RWPE2 (cell line): ENCODE data around the gene OTOR.

Experiments
- ATAC-seq: fragments of 200-7000 bp; cut with Tn5 transposase; 3 replicates; pipeline ENCODE4 v1.9.1; 2021; ENCODE audit warnings: low read depth
- DNase-seq: peaks from one replicate; pipeline ENCODE4 v3.0.0-alpha.2; 2020; ENCODE audit warnings: low spot score
- H3K27ac ChIP-seq: fragments of 450-650 bp; 2 replicates; pipeline ENCODE4 v1.5.1; 2017; ENCODE audit warnings: mild to moderate bottlenecking; ENCODE audit not compliant: poor library complexity, severe bottlenecking
- H3K27me3 ChIP-seq: fragments of 250-450 bp; sonication (Bioruptor Pico); 2 replicates; pipeline ENCODE4 v1.5.1; 2021; ENCODE audit warnings: mild to moderate bottlenecking, moderate library complexity; ENCODE audit not compliant: insufficient read depth, poor library complexity, severe bottlenecking
- H3K36me3 ChIP-seq: fragments of 250-450 bp; sonication (Bioruptor Pico); 2 replicates; pipeline ENCODE4 v1.5.1; 2020; ENCODE audit warnings: low read depth, mild to moderate bottlenecking, moderate library complexity
- H3K4me1 ChIP-seq: fragments of 250-450 bp; sonication (Bioruptor Pico); 2 replicates; pipeline ENCODE4 v1.5.1; 2021; ENCODE audit warnings: mild to moderate bottlenecking, moderate library complexity; ENCODE audit not compliant: insufficient read depth, poor library complexity, severe bottlenecking
- H3K4me3 ChIP-seq: fragments of 250-450 bp; sonication (Bioruptor Pico); 2 replicates; pipeline ENCODE4 v1.5.1; 2021; ENCODE audit warnings: mild to moderate bottlenecking, moderate library complexity; ENCODE audit not compliant: severe bottlenecking
- H3K9me3 ChIP-seq: fragments of 250-450 bp; sonication (Bioruptor Pico); 2 replicates; pipeline ENCODE4 v1.5.1; 2021; ENCODE audit warnings: mild to moderate bottlenecking, moderate library complexity; ENCODE audit not compliant: severe bottlenecking
- CTCF ChIP-seq: fragments of 450-650 bp; IDR thresholded peaks from one replicate; pipeline ENCODE4 v1.5.1; 2017; ENCODE audit warnings: mild to moderate bottlenecking, moderate library complexity; ENCODE audit not compliant: poor library complexity, severe bottlenecking

Gene OTOR

DNA sequence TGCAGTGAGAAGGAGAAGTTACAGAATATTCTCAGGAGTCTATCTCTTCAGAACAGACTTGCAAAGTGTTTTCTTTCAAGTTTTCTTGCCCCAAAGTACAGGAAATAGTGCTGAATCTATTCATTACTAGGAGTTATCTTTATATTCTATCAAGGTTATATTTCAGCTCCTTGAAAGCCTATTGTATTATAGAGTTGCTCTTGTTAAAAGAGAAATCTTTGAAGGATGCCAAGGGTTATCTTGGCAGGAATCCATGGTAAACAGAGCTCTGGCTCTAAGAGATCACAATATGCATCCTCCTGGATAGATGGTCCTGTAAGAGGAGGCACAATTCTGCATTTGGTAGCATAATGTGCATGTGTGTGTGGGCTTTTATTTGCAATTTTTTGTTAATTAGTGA is 39.6 kb upstream of the OTOR start:
- Histone ChIP-seq H3K27me3 (peaks cover 13% of the 10 kb centered on the region), H3K36me3 (no peaks in the 10 kb centered on the region), H3K9me3 (no peaks in the 10 kb centered on the region), H3K4me1 (no peaks in the 10 kb centered on the region), H3K4me3 (no peak overlapping the region), H3K27ac (no peak overlapping the region)
- DNase-seq (no peak), ATAC-seq (no peak)
- TF ChIP-seq CTCF = no peak

- H3K4me3 ChIP-seq = no peak overlapping the region
- DNase-seq (no peak), ATAC-seq (no peak)
- H3K4me1 ChIP-seq = no peaks in the 10 kb centered on the region
- H3K27ac ChIP-seq = no peak overlapping the region
- H3K9me3 ChIP-seq = no peaks in the 10 kb centered on the region
- TF ChIP-seq CTCF = no peak
- H3K27me3 ChIP-seq = peaks cover 13% of the 10 kb centered on the region
- no peaks in the 10 kb centered on the region for H3K36me3 ChIP-seq
Measured at GRCh38 chr20:16709017-16709416, 39.1 kb upstream of the OTOR start.

- ATAC-seq = no peak
Measured at GRCh38 chr20:16710781-16711180, 37.4 kb upstream of the OTOR start.

GRCh38 chr20:16711661-16712258 is 36.4 kb upstream of the OTOR start:
- Histone ChIP-seq H3K27ac (no peak overlapping the region), H3K36me3 (no peaks in the 10 kb centered on the region), H3K27me3 (peaks cover 13% of the 10 kb centered on the region), H3K9me3 (no peaks in the 10 kb centered on the region), H3K4me3 (no peak overlapping the region), H3K4me1 (no peaks in the 10 kb centered on the region)
- ATAC-seq = no peak
- TF ChIP-seq CTCF = no peak
- DNase-seq = no peak

More at GRCh38 chr20:16710781-16711180, 37.4 kb upstream of the OTOR start:
- H3K27me3 ChIP-seq = peaks cover 13% of the 10 kb centered on the region
- no peak overlapping the region for H3K27ac ChIP-seq
- no peak overlapping the region for H3K4me3 ChIP-seq
- no peaks in the 10 kb centered on the region for H3K9me3 ChIP-seq
- no peaks in the 10 kb centered on the region for H3K36me3 ChIP-seq
- DNase-seq = no peak
- H3K4me1 ChIP-seq = no peaks in the 10 kb centered on the region
- no peak for TF ChIP-seq CTCF

- Histone ChIP-seq H3K27ac (no peak overlapping the region), H3K4me3 (no peak overlapping the region), H3K9me3 (no peaks in the 10 kb centered on the region), H3K27me3 (peaks cover 16% of the 10 kb centered on the region), H3K36me3 (no peaks in the 10 kb centered on the region), H3K4me1 (no peaks in the 10 kb centered on the region)
- TF ChIP-seq CTCF = no peak
- no peak for ATAC-seq
- no peak for DNase-seq
Measured at GRCh38 chr20:16712511-16712947, 35.6 kb upstream of the OTOR start.
